Neural progenitor cell (in vitro differentiated cells): Measurements from ENCODE around the gene RLN3. TPM values are rescaled to one million over a fixed set of nuclear protein-coding genes. Genes with fewer than 3 reads are reported as not detected.
A peak's percentile ranks its signal among the peaks of the same experiment; 100 is the strongest.

Source experiments
- DNase-seq: peaks from one replicate; pipeline ENCODE4 v3.0.0-alpha.2; 2016; ENCODE audit warnings: low spot score
- H2AFZ ChIP-seq: fragments of 200-600 bp; sonication (generic); replicated peaks from 2 replicates; pipeline ENCODE4 v1.6.1; 2016; ENCODE audit warnings: antibody characterized with exemption
- H3F3A ChIP-seq: fragments of 200-600 bp; sonication (generic); 2 replicates; pipeline ENCODE4 v1.6.1; 2016; ENCODE audit warnings: antibody characterized with exemption, low read depth
- H3K27ac ChIP-seq: fragments of 200-600 bp; sonication (generic); 2 replicates; pipeline ENCODE4 v1.5.1; 2016; ENCODE audit warnings: mild to moderate bottlenecking
- H3K27me3 ChIP-seq: fragments of 200-600 bp; sonication (generic); 2 replicates; pipeline ENCODE4 v1.6.1; 2016; ENCODE audit warnings: mild to moderate bottlenecking, moderate library complexity
- H3K36me3 ChIP-seq: fragments of 200-600 bp; sonication (generic); 2 replicates; pipeline ENCODE4 v1.5.1; 2016
- H3K4me1 ChIP-seq: fragments of 200-600 bp; sonication (generic); 2 replicates; pipeline ENCODE4 v1.6.1; 2016; ENCODE audit warnings: mixed run types
- H3K4me2 ChIP-seq: fragments of 200-600 bp; sonication (generic); 2 replicates; pipeline ENCODE4 v1.6.1; 2016
- H3K4me3 ChIP-seq: fragments of 200-600 bp; sonication (generic); 2 replicates; pipeline ENCODE4 v1.5.1; 2016
- H3K79me2 ChIP-seq: fragments of 200-600 bp; sonication (generic); 2 replicates; pipeline ENCODE4 v1.6.1; 2016; ENCODE audit warnings: low read depth
- H3K9ac ChIP-seq: fragments of 200-600 bp; sonication (generic); 2 replicates; pipeline ENCODE4 v1.6.1; 2016
- H3K9me3 ChIP-seq: fragments of 200-600 bp; sonication (generic); 2 replicates; pipeline ENCODE4 v1.5.1; 2016; ENCODE audit warnings: low read depth
- H4K20me1 ChIP-seq: fragments of 200-600 bp; sonication (generic); 2 replicates; pipeline ENCODE4 v1.6.1; 2016; ENCODE audit warnings: low read depth
- H3K27ac Mint-ChIP-seq: 3 replicates; pipeline ENCODE4 v1.8.0; 2021; ENCODE audit warnings: mixed read lengths
- H3K27me3 Mint-ChIP-seq: 2 replicates; pipeline ENCODE4 v1.8.0; 2022; ENCODE audit warnings: low read depth, mild to moderate bottlenecking, inconsistent platforms, moderate library complexity, mixed read lengths; ENCODE audit not compliant: insufficient read depth
- H3K36me3 Mint-ChIP-seq: 3 replicates; pipeline ENCODE4 v1.8.0; 2021; ENCODE audit warnings: mixed read lengths
- H3K4me1 Mint-ChIP-seq: 3 replicates; pipeline ENCODE4 v1.8.0; 2021; ENCODE audit warnings: mixed read lengths
- H3K4me3 Mint-ChIP-seq: 3 replicates; pipeline ENCODE4 v1.8.0; 2021; ENCODE audit warnings: mild to moderate bottlenecking, moderate library complexity, mixed read lengths
- H3K9me3 Mint-ChIP-seq: 3 replicates; pipeline ENCODE4 v1.8.0; 2020; ENCODE audit warnings: mixed read lengths
- CTCF ChIP-seq: fragments of 200-600 bp; sonication (generic); IDR thresholded peaks from 2 replicates; pipeline ENCODE4 v1.5.1; 2017; ENCODE audit warnings: antibody characterized with exemption, mild to moderate bottlenecking
- EZH2 ChIP-seq: fragments of 200-600 bp; sonication (generic); IDR thresholded peaks from 2 replicates; pipeline ENCODE4 v1.6.1; 2017; ENCODE audit warnings: antibody characterized with exemption, mild to moderate bottlenecking, moderate library complexity
- EZH2phosphoT487 ChIP-seq: fragments of 200-600 bp; sonication (generic); IDR thresholded peaks from 2 replicates; pipeline ENCODE4 v1.6.1; 2017; ENCODE audit warnings: antibody characterized with exemption
- total RNA-seq: library from RNA; depleted of rRNA; stranded (reverse); fragments of >200 nt; gene quantifications from 2 replicates; pipeline ENCODE4 v1.2.3, GENCODE V29; 2015; ENCODE audit warnings: low replicate concordance

RLN3 gene
- total RNA-seq, 1 donor from 2014 or later, result not detected

GRCh38 chr19:14056741-14057356, 28.9 kb downstream of the RLN3 start:
- Histone ChIP-seq H3K27ac (no peak overlapping the region), H3K9me3 (no peaks in the 10 kb centered on the region), H3K36me3 (no peaks in the 10 kb centered on the region), H3F3A (peaks cover 25% of the 10 kb centered on the region), H3K4me1 (no peaks in the 10 kb centered on the region), H3K9ac (no peak overlapping the region), H4K20me1 (no peaks in the 10 kb centered on the region), H3K79me2 (no peaks in the 10 kb centered on the region), H3K4me3 (peak overlapping the region; percentile 48), H2AFZ (peak overlapping the region; percentile 76), H3K27me3 (peaks cover 35% of the 10 kb centered on the region), H3K4me2 (peak overlapping the region; percentile 70)
- Mint-ChIP-seq H3K27ac (no peak overlapping the region), H3K4me1 (peaks cover 31% of the 10 kb centered on the region), H3K9me3 (no peaks in the 10 kb centered on the region), H3K36me3 (no peaks in the 10 kb centered on the region), H3K27me3 (peaks cover 41% of the 10 kb centered on the region), H3K4me3 (peak overlapping the region; percentile 80)
- DNase-seq, result no peak
- TF ChIP-seq EZH2phosphoT487, result no peak
- no peak for TF ChIP-seq CTCF
- TF ChIP-seq EZH2, result peak; percentile 43

GRCh38 chr19:14058182-14059092, 30.5 kb downstream of the RLN3 start:
- Histone ChIP-seq H3K4me2 (peak overlapping the region; percentile 70), H2AFZ (peak overlapping the region; percentile 69)
- no peak overlapping the region for H3K27ac Mint-ChIP-seq

GRCh38 chr19:14059093-14059480, 31.1 kb downstream of the RLN3 start:
- DNase-seq, result peak; percentile 56

More at GRCh38 chr19:14058182-14059092, 30.5 kb downstream of the RLN3 start:
- H3K36me3 ChIP-seq, result no peaks in the 10 kb centered on the region
- H3K4me3 ChIP-seq, result peak overlapping the region; percentile 48
- no peaks in the 10 kb centered on the region for H3K9me3 Mint-ChIP-seq
- H3K27ac ChIP-seq, result no peak overlapping the region
- H3K4me3 Mint-ChIP-seq, result peak overlapping the region; percentile 89
- H3K4me1 Mint-ChIP-seq, result peaks cover 31% of the 10 kb centered on the region
- no peak for DNase-seq
- TF ChIP-seq EZH2 (peak; percentile 38), EZH2phosphoT487 (no peak), CTCF (no peak)
- no peaks in the 10 kb centered on the region for H3K4me1 ChIP-seq
- no peaks in the 10 kb centered on the region for H4K20me1 ChIP-seq
- H3K27me3 ChIP-seq, result peaks cover 35% of the 10 kb centered on the region
- no peaks in the 10 kb centered on the region for H3K36me3 Mint-ChIP-seq
- peaks cover 25% of the 10 kb centered on the region for H3F3A ChIP-seq
- no peaks in the 10 kb centered on the region for H3K9me3 ChIP-seq
- no peak overlapping the region for H3K9ac ChIP-seq
- H3K79me2 ChIP-seq, result no peaks in the 10 kb centered on the region
- peaks cover 38% of the 10 kb centered on the region for H3K27me3 Mint-ChIP-seq

More at GRCh38 chr19:14059093-14059480, 31.1 kb downstream of the RLN3 start:
- Mint-ChIP-seq H3K27ac (no peak overlapping the region), H3K9me3 (no peaks in the 10 kb centered on the region), H3K4me1 (peaks cover 31% of the 10 kb centered on the region), H3K4me3 (peak overlapping the region; percentile 89), H3K27me3 (peaks cover 38% of the 10 kb centered on the region), H3K36me3 (no peaks in the 10 kb centered on the region)
- no peak overlapping the region for H3K4me3 ChIP-seq
- peaks cover 35% of the 10 kb centered on the region for H3K27me3 ChIP-seq
- peaks cover 25% of the 10 kb centered on the region for H3F3A ChIP-seq
- no peaks in the 10 kb centered on the region for H3K36me3 ChIP-seq
- H3K4me1 ChIP-seq, result no peaks in the 10 kb centered on the region
- no peaks in the 10 kb centered on the region for H3K79me2 ChIP-seq
- H3K9me3 ChIP-seq, result no peaks in the 10 kb centered on the region
- H2AFZ ChIP-seq, result no peak overlapping the region
- no peak overlapping the region for H3K27ac ChIP-seq
- no peak overlapping the region for H3K9ac ChIP-seq
- no peak overlapping the region for H3K4me2 ChIP-seq
- no peaks in the 10 kb centered on the region for H4K20me1 ChIP-seq
- TF ChIP-seq EZH2, result peak; percentile 14
- TF ChIP-seq EZH2phosphoT487, result peak; percentile 19
- TF ChIP-seq CTCF, result peak; percentile 70
